G401.6 (cell line): ENCODE results near the gene RABGAP1L.
"Not testable (repeated sequence)": the region's sequence is repeated elsewhere in the genome, so short reads cannot be mapped to it uniquely, and the experiment has no call there.

Experiments used
- FAIRE-seq: peaks from 2 replicates; lab custom pipeline; 2012; peaks lifted over from hg19 to GRCh38; lab: Jason Lieb, UNC

RABGAP1L gene

DNA sequence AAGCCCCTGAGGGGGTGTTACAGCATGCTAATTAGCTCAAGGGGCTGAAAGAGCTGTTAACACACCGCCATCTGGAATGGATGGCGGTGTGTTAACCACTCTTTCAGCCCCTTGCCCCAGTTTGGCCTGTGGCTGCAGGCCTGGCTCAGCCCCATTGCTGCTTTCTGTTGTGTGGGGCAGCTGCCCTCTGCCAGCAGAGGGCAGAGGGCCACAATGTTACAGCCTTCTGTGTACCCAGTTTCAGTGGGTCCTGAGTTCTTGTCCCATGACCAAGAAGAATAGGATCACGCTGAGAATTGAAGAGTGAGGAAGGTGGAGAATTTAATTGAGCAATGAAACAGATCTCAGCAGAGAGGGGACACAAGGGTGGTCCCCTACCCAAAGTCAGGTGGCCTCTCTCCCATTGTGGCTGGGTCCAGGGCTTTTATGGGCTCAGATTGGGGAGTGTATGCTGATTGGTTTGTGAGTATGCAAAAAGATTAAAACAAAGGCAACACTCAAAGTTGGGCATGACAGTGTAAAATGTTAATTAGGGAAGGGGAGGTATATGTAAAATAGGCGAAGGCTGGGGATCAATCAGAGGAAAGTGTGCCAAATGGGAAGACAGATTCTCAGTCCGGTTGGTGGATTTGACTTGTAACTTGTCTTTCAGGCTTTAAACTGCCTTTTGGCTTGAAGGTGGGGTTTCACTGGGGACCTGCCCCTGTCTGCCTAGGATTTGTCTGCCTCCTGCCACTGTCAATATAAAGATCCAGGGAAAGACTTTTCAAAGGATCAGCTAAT, 142.2 kb downstream of the RABGAP1L start:
- FAIRE-seq, result no peak

DNA sequence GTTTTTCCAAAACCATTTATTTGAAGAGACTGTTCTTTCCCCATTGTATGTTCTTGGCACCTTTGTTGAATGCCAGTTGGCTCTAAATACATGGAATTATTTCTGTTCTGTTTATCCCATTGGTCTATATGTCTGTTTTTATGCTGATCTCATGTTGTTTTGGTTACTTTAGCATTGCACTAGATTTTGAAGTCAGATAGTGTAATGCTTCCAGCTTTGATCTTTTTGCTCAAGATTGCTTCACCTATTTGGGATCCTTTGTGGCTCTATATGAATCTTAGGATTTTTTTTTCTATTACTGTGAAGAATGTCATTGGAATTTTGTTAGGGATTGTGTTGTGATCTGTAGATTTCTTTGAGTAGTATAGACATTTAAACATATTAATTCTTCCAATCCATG, 149.3 kb downstream of the RABGAP1L start:
- FAIRE-seq, result no peak

DNA sequence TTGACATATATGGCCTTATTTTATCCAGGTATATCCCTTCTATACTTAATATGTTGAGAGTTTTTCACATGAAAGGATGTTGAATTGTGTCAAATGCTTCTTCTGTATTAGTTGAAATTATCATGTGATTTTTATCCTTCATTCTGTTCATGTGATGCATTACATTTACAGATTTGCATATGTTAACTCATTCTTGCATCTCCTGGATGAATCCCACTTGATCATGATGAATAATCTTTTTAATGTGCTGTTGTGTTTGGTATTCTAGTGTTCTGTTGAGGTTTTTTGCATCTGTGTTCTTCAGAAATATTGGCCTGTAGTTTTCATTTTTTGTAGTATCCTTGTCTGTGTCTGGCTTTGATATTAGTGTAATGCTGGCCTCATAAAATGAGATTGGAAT, 150.2 kb downstream of the RABGAP1L start:
- FAIRE-seq, result no peak

DNA sequence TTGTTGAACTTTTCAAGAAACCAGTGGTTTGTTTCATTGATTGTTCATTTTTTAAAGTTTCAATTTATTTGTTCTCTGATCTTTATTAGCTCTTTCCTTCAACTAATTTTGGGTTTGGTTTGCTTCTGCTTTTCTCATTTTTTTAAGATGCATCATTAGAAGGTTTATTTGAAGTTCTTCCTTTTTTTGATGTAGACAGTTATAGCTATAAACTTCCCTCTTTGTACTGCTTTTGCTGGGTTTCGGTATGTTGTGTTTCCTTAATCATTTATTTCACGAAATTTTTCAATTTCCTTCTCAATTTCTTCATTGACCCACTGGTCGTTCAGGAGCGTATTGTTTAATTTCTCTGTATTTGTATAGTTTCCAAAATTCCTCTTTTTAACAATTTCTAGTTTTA, 155.1 kb downstream of the RABGAP1L start:
- FAIRE-seq, result no peak

DNA sequence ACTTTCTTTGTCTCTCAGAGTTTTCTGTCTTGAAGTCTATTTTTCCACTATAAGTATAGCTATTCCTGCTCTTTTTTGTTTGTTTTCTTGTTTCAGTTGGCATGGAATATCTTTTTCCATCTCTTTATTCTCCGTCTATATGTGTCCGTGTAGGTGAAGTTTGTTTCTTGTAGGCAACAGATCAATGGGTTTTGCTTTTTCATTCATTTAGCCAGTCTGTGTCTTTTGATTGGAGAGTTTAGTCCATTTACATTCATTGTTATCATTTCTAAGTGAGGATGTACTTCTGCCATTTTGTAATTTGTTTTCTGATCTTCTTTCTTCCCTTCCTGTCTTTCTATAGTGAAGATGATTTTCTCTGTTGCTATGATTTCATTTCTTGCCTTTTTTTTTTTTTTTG, 155.9 kb downstream of the RABGAP1L start:
- FAIRE-seq, result no peak

DNA sequence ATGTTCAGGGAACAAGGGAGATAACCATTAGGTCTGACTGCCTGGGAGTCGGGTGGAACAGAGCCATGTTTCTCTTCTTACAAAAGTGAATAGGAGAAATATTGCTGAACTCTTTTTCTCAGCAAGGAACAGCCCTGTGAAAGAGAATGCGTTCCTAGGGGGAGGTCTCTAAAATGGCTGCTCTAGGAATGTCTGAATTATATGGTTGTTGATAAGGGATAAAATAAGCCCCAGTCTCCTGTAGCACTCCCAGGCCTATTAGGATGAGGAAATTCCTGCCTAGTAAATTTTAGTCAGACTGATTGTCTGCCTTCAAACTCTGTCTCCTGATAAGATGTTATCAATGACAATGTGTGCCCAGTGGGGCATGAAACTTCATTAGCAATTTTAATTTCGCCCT, 161.6 kb downstream of the RABGAP1L start:
- not testable (repeated sequence) for FAIRE-seq

DNA sequence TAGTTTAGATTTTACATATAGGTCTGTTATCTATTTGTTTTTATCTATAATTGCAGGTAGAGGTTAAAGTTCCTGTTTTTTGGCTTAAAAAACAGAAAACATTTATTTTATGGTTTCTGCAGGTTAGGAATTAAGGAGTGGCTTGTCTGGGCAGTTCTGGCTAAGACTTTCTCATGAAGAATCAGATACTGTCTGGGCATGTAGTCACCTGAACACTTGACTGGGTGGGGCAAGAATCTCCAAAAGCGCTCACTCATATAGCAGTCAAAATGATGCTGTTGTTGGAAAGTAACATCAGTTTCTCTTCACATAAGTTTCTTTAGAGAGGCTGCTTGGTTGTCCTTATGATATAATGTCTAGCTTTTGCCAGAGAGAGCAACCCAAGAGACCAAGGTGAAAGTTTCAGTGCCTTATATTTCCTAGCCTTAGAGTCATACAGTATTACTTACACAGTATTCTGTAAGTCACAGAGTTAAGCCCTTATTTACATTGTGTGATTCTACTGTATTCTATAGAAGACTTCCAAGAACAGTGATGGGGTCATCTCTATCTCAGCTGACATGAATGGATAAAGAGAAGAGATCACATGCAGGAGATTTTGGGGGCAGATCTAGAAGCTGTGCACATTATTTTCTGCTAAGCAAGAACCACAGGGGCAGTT, 163.0 kb downstream of the RABGAP1L start:
- FAIRE-seq, result no peak

DNA sequence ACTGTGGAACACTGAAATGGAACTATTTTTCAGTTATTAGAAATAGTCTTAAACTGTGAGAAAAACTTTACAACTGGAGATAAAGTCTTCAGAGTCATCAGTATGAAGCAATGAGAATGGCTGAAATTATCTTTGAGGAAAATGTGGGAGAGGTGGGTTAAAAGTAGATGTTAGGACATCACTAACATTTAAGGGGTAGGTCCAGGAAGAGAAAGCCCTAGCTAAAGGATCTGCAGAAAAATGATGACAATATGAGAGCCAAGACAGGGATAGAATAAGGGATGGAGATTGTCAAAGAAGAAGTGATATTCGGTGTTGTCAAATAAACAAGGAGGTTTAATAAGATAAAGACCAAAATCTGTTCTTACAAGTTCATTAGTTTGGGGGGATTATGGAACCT, 165.2 kb downstream of the RABGAP1L start:
- FAIRE-seq, result no peak

DNA sequence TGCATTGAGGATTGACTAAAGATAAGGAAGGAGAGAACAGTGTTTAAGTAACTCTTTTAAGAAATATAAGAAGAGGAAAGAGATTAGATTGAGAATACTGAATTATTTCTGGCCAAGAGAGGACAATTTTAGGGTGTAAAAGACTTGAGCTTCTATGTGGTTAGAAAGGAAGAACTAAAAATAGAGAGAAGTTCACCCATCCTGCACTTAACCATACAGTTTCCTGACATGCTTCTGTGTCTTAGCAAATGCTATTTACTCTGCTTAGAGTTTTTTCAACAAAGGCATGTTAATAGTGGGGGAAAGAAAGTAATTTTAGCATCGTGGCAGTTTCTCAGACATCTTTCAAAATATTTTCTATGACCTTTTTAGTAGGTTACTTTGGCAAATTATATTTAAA, 165.6 kb downstream of the RABGAP1L start:
- no peak for FAIRE-seq

DNA sequence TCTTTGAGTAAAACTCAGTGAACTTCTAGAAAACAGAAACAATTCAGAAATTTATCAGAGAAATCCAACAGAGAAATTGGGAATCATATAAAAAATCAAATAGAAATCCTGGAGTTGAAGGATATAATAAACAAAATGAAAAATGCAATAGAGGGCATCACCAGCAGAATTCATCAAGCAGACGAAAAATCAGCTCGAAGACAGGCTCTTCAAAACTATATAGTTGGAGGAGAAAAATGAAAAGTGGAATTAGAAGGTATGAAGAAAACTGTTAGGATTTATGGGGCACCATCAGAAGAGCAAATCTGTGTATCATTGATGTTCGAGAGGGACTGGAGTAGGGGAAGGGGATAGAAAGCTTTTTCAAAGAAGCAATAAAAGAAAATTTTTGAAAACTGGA, 167.0 kb downstream of the RABGAP1L start:
- FAIRE-seq, result no peak

DNA sequence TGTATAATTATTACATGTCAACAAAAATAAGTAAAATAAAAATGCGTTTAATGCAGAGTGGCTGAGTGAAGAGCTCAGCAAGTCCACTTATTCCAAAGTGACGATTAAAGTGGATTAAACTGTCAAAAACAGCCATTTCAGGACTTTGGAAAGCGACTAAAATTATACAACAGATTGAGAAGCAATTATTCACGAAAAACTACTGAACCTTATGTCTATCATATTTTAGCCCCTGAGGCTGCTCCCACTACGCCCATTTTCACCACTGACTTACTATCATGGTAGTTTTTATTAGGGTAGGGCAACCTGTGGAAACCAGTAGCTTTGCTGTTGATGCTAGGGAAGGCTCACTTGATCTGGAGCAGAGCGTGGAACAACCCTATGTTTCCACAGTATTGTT, 174.1 kb downstream of the RABGAP1L start:
- no peak for FAIRE-seq

DNA sequence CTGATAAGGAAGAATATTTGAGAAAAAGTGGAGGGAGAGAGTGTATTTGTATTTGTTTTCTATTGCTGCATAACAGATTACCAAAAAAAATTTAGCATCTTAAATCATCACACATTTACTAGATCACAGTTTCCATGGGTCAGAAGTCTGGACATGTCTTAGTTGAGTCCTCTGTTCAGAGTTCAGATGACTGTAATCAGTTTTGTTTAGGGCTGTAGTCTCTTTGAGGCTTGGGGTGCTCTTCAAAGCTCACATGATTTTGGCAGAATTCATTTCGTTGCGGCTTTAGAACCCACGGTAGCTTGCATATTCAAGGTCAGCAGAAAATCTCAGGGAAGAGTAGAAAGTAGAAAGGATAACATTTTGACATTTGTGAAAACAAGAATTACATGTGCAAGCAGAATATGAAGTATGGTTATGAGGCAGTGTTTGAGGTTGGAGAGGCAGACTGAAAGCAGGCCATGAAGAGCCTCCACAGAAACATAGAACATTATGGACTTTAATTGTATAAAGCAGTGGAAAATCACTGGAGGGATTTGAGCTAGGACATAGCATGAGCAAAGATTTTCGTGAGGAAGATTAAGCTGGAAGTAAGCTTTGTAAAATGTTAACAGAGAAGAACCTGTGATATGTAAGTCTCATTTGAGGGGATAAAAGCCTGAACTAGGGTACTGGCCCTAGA, 177.8 kb downstream of the RABGAP1L start:
- no peak for FAIRE-seq

DNA sequence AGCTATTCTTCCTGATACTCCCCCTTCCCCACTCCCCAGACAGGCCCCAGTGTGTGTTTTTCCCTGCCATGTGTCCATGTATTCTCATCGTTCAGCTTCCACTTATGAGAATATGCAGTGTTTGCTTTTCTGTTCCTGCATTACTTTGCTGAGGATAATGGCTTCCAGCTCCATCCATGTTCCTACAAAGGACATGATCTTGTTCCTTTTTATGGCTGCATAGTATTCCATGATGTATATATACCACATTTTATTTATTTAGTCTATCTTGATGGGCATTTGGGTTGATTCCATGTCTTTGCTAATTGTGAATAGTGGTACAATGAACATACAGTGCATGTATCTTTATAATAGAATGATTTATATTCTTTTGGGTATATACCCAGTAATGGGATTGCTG, 181.1 kb downstream of the RABGAP1L start:
- not testable (repeated sequence) for FAIRE-seq

DNA sequence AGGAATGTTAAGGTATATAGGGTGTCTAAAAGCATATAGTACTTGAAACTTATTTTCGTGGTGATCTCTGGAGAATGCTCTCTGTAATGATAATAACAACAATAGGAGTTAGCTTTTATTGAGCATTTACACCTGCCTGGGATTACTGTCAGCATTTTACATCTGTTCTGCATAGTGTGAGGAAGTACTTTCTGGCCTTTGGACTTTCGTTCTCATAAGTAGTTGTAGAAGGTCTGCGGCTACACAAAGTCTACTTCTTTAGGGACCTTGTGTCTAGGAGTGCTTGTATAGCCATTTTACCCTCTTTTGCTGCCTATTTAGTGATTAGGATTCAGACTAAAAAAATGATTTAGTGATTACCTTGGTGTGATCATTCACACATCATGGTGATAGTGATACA, 184.8 kb downstream of the RABGAP1L start:
- no peak for FAIRE-seq

DNA sequence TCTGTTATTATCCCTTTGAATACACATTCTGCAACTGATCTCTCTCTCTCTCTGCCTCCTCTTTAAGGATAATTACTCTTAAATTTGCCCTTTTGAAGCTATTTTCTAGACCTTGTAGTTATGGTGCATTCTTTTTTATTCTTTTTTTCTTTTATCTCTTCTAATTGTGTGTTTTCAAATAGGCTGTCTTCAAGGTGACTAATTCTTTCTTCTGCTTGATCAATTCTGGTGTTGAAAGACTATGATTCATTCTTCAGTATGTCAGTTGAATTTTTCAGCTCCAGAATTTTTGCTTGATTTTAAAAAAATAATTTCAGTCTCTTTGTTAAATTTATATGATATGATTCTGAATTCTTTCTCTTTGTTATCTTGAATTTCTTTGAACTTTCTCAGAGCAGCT, 192.8 kb downstream of the RABGAP1L start:
- FAIRE-seq, result no peak

DNA sequence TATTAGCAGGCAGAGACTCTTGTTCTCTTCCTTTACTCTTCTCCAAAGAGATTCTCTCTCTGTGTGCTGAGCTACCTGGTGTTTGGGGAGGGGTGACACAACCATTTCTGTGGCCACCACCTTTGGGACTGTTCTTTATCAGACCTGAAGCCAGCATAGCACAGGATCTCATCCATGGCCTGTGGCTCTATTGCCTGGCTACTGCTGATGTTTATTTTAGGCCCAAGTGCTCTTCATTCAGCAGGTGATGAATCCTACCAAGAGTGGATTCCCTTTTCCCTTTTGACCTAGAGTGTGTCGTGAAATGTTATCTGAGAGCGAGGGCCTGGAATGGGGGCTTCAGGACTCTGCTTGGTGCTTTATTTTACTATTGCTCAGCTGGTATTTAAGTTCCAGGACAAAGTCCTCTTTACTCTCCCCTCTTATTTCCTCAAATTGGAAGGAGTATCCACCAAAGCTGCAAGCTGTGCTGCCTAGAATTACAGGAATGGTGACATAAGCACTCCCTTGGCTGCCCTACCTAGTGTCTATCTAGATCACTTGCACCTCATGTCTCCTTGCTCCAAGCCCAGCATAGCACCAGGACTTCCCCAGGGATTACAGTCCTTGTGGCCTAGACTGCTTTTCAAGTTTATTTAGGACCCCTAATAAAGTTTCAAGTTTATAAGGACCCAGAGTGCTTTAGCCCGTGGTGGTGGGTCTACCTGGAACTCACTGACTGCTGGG, 193.7 kb downstream of the RABGAP1L start:
- FAIRE-seq, result no peak

DNA sequence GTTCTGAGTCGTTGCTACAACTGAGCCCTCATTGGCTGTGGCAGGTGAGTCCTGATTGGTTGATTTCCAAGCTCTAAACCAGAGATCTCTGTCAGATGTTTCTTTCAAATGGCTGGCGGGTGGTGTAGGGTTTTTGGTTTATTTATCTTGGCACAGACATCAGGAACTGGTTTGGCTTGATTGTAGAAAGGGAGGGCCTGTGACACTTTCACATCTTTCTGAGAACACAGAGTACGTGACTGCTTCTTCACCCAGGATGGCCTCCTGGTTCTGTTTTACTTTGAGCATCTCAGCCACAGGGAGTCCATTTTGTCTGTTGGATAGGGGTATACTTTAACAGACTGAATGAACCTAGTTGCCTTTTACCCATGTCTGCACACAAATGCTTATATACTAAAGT, 199.0 kb downstream of the RABGAP1L start:
- FAIRE-seq, result no peak

DNA sequence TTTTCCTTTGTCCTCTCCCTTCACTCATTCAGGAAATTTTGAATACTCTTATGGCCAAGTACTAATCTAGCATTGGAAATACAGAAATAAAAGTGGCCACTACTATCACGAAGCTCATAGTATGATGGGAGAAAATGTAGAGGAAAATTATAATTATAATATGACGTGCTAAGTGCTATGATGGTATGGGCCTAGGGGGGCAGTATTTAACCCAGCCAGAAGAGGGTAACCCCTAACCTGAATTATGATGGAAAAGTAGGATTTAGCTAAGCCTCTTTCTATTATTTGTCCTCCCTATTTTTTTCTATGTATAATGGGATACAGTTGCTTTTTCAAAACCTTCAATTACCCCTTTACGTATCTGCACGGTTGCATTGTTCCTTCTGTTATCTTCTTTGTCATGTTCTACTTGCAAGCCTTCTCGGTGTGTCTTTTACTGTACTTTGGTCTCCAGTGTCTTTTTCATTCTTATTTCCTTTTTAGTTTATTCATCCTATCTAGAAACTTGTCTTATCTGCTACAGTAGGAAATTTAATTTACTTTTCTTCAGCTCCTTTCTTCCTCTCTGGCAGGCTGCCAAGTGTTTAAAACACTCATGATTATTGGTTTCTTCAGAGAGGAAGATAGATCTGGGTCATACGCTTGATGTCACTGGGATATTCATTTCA, 199.6 kb downstream of the RABGAP1L start:
- no peak for FAIRE-seq

DNA sequence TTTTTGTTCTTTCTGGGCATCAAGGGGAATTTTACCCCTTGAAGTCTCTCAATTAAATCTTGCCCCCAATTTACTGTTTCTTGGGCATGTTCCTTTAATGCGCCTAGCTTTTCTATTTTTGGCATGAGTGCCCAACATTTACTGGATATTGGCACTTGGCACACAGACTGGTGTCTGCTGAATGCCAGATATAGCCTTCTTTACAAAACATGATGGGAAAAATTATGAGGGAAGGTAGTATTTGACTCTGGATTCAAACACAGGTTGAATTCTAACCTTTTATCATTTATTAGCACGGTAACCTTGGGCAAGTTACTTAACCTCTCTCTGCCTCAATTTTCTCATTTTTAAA, 200.1 kb downstream of the RABGAP1L start:
- no peak for FAIRE-seq

DNA sequence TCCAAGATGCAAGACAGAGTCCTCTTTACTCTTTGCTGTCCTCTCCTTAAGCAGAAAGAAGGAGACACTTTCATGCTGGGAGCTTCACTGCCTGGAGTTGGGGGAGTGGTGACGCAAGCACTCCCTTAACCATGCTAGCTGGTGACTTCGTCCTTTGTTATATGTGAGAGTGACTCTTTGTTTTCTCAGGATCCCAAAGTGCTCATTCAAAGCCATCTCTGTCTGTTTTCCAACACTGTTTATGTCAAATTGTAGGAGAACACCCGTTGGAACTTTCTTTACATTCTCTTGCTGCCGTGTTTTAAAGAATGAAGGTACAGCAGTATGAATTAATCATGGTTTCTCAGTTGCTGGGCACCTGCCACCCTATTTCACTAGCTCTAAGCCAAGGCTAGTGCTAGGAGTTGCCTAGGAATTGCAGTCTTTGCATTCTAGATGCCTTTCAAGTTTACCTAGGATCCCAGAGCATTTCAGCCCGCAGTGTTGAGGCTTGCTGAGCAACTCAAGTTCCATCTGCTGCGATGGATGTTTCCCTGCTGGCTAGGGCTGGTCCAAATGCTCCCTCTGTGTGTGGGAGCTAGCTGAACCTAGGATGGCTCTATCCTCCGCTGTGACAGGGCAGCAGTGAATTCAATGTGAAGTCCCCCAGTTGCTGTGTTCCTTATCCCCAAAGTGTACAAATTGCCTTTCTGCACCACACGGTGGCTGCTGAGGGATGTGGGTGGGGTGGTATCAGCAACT, 205.8 kb downstream of the RABGAP1L start:
- FAIRE-seq, result no peak

DNA sequence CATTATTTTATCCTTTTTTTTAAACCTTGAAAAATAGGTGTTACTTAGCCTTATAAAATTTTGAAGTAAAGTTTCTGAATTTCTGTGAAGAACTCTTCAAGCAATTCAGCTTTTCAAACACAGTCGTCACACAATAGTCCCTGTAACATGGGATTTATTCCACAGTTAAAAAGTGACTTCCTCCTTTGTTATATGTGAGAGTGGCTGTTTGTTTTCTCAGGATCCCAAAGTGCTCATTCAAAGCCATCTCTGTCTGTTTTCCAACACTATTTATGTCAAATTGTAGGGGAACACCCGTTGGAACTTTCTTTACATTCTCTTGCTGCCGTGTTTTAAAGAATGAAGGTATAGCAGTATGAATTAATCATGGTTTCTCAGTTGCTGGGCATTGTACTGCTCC, 207.6 kb downstream of the RABGAP1L start:
- no peak for FAIRE-seq

DNA sequence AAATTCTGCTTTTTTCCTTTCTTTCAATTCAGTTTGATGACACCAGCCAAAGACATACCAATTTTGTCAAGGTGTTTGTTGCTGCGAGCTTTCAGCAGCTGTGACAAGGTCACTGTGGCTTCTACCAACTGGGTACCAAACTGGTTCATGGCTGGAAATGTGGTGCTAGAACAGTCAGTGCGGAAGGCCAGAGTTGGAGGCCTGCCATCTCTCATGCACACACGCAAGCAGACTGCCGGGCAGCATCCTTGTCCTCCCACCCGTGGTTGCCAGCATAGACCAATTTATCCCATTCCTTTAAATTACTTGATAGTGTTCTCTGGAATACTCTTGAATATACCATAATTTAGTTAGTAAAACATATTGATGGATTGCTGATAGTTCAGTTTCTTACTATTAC, 208.6 kb downstream of the RABGAP1L start:
- FAIRE-seq, result no peak
